B cell (primary cell): ENCODE measurements around the gene SLC26A1. TPM values are rescaled to one million over a fixed set of nuclear protein-coding genes. Genes with fewer than 3 reads are reported as not detected.

ENCODE experiments used
- ATAC-seq: fragments of 200-7000 bp; cut with Tn5 transposase; one replicate; pipeline ENCODE4 v1.10.0; 2021; ENCODE audit warnings: low read depth, mild to moderate bottlenecking, moderate number of reproducible peaks, moderate library complexity
- CTCF ChIA-PET: fragments of 350-600 bp; sonication (Branson Sonifier 250); formaldehyde crosslinking; loops from one replicate; lab custom pipeline; 2021; ENCODE audit warnings: antibody characterized with exemption, inconsistent platforms; lab: Charles Lee
- POLR2A ChIA-PET: fragments of 350-600 bp; sonication (Branson Sonifier 250); formaldehyde crosslinking; loops from one replicate; lab custom pipeline; 2021; ENCODE audit warnings: antibody characterized with exemption; lab: Charles Lee
- DNase-seq: peaks from one replicate; pipeline ENCODE4 v3.0.0; 2013
- H2AFZ ChIP-seq: 2 replicates; pipeline ENCODE4 v1.6.1; 2012; ENCODE audit warnings: mild to moderate bottlenecking, low read depth, low read length; ENCODE audit not compliant: insufficient read depth, poor library complexity, severe bottlenecking
- H3K27ac ChIP-seq, 2 donors: 1 replicate in 1 of 2; 2 replicates in 1 of 2; pipeline ENCODE4 v1.5.1; 2012 to 2013; ENCODE audit warnings: low read length in 2 of 2, mild to moderate bottlenecking in 2 of 2, moderate library complexity in 1 of 2
- H3K27me3 ChIP-seq, 4 experiments: fragments of 200-600 bp in 1 of 4; sonication (generic) in 1 of 4; replicated peaks in 1 of 4; 1 replicate in 2 of 4; 2 replicates in 2 of 4; pipeline versions ENCODE4 v1.6.1 to v1.7.0; 2013 to 2016; ENCODE audit warnings: low read length in 3 of 4, mild to moderate bottlenecking in 2 of 4, mixed read lengths in 1 of 4, moderate library complexity in 1 of 4; ENCODE audit not compliant: insufficient read depth in 4 of 4, control insufficient read depth in 3 of 4; ENCODE audit errors: control extremely low read depth in 1 of 4
- H3K36me3 ChIP-seq, 2 experiments: replicated peaks in 1 of 2; 1 replicate in 1 of 2; 2 replicates in 1 of 2; pipeline versions ENCODE4 v1.6.1 to v1.7.1; 2013; ENCODE audit warnings: low read length in 1 of 2; ENCODE audit not compliant: insufficient read depth in 2 of 2, control insufficient read depth in 1 of 2; ENCODE audit errors: control extremely low read depth in 1 of 2, extremely low read depth in 1 of 2
- H3K4me1 ChIP-seq, 2 donors: fragments of 200-600 bp in 1 of 2; sonication (generic) in 1 of 2; 1 replicate in 1 of 2; 2 replicates in 1 of 2; pipeline versions ENCODE4 v1.5.1 to v1.6.1; 2013 to 2017; ENCODE audit warnings: low read length in 2 of 2; ENCODE audit not compliant: control insufficient read depth in 2 of 2, insufficient read depth in 2 of 2
- H3K4me2 ChIP-seq: replicated peaks from 2 replicates; pipeline ENCODE3; 2012; ENCODE audit warnings: mild to moderate bottlenecking, low read depth, low read length; ENCODE audit not compliant: poor library complexity, severe bottlenecking
- H3K4me3 ChIP-seq, 5 experiments: fragments of 200-600 bp in 1 of 5; sonication (generic) in 1 of 5; 1 replicate in 3 of 5; 2 replicates in 2 of 5; pipeline versions ENCODE4 v1.5.1 to v1.7.0; 2011 to 2016; ENCODE audit warnings: low read length in 4 of 5, mild to moderate bottlenecking in 4 of 5, low read depth in 2 of 5, control low read depth in 1 of 5, moderate library complexity in 1 of 5; ENCODE audit not compliant: insufficient read depth in 1 of 5; ENCODE audit errors: control extremely low read depth in 1 of 5, extremely low read depth in 1 of 5
- H3K79me2 ChIP-seq: fragments of 200-600 bp; sonication (generic); one replicate; pipeline ENCODE4 v1.6.0; 2016; ENCODE audit warnings: low read length; ENCODE audit not compliant: control insufficient read depth, insufficient read depth
- H3K9ac ChIP-seq: fragments of 200-600 bp; sonication (generic); 2 replicates; pipeline ENCODE4 v1.6.1; 2017; ENCODE audit warnings: mild to moderate bottlenecking, low read length, moderate library complexity
- H3K9me3 ChIP-seq, 3 donors: one replicate each; pipeline versions ENCODE4 v1.6.1 to v1.7.1; 2013; ENCODE audit warnings: low read length in 2 of 3; ENCODE audit not compliant: control insufficient read depth in 2 of 3, insufficient read depth in 1 of 3; ENCODE audit errors: control extremely low read depth in 1 of 3
- H4K20me1 ChIP-seq: 2 replicates; pipeline ENCODE4 v1.6.0; 2012; ENCODE audit warnings: mild to moderate bottlenecking, low read length; ENCODE audit not compliant: insufficient read depth, control insufficient read depth, poor library complexity, severe bottlenecking
- H3K27ac Mint-ChIP-seq: one replicate; pipeline ENCODE4 v1.8.0; 2021; ENCODE audit warnings: mixed read lengths
- H3K27me3 Mint-ChIP-seq: one replicate; pipeline ENCODE4 v1.8.0; 2021; ENCODE audit warnings: mixed read lengths
- H3K4me1 Mint-ChIP-seq: one replicate; pipeline ENCODE4 v1.8.0; 2021; ENCODE audit warnings: mixed read lengths
- H3K4me3 Mint-ChIP-seq: one replicate; pipeline ENCODE4 v1.8.0; 2021; ENCODE audit warnings: mixed read lengths
- H3K9me3 Mint-ChIP-seq: one replicate; pipeline ENCODE4 v1.8.0; 2022; ENCODE audit warnings: mixed read lengths; ENCODE audit not compliant: insufficient read depth
- EZH2 ChIP-seq: IDR thresholded peaks from 2 replicates; pipeline ENCODE4 v1.6.1; 2012; ENCODE audit warnings: borderline replicate concordance, low read depth, mild to moderate bottlenecking, moderate library complexity, low read length; ENCODE audit not compliant: insufficient read depth, poor library complexity, severe bottlenecking
- WGBS: methylation state at CpG from one replicate; pipeline ENCODE4 v1.1.5; 2013; ENCODE audit warnings: missing lambda C conversion rate; ENCODE audit not compliant: insufficient coverage; 5-methylcytosine and 5-hydroxymethylcytosine counted together
- intact Hi-C: fragments of 100-400 bp; cut with micrococcal nuclease; formaldehyde crosslinking; loops from one replicate; pipeline ENCODE4 v1.10.0; 2022
- polyA plus RNA-seq: library from polyadenylated mRNA; depleted of rRNA; stranded (reverse); fragments of >200 nt; gene quantifications from 2 replicates; pipeline ENCODE4 v1.2.3, GENCODE V29; 2012
- total RNA-seq, 2 donors: library from RNA; stranded (reverse); fragments of 120-200 nt in 1 of 2; gene quantifications; 1 replicate in 1 of 2; 2 replicates in 1 of 2; pipeline versions ENCODE4 v1.2.3 to v1.2.4, GENCODE V29; 2013 to 2022
- TF ChIP-seq, protein P1 (sequence below): fragments of 200-600 bp; IDR thresholded peaks from one replicate; pipeline ENCODE4 v1.8.0; 2022; ENCODE audit warnings: antibody characterized with exemption, mild to moderate bottlenecking

The SLC26A1 gene
- total and polyA plus RNA-seq, 2 donors (not counting 1 experiment from before 2014, with no cell fraction given): 0.03 to 1.1 TPM

DNA sequence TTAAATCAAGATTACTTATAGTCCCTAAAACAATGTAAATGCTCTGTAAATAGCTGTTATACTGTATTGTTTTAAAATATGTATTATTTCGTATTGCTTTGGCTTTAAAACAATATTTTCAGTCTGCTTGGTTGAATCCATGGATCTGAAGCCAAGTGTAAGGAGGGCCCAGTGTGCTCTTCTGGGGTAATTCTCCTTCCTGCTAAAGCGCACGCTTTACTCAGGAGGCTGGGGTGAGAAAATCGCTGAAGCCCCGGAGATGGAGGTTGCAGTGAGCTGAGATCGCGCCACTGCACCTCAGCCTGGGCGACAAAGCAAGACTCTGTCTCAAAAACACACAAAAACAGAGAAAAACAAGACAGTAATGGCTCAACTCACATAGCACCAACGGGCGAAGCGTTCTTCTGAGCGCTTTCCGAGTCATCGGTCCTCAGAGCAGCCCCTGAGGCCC lies 6.8 kb downstream of the SLC26A1 start:
- H3K9me3 ChIP-seq: no peaks in the 10 kb centered on the region
- peak overlapping the region; percentile 52 to 83 (median 68) for H3K4me3 ChIP-seq
- POLR2A ChIA-PET: interaction anchor here (1.0 to 1.7 kb wide), 5 partner anchors 24 to 244 kb away, joined by 3 to 8 read pairs (median 4); partner anchors contain the start of genes GAK and TMEM175
- H3K79me2 ChIP-seq: peaks cover 15% of the 10 kb centered on the region
- peak overlapping the region; percentile 86 for H3K4me2 ChIP-seq
- Mint-ChIP-seq H3K4me3 (peak overlapping the region; percentile 91), H3K27ac (peak overlapping the region; percentile 88), H3K27me3 (no peaks in the 10 kb centered on the region), H3K9me3 (no peaks in the 10 kb centered on the region), H3K4me1 (peaks cover 23% of the 10 kb centered on the region)
- no peak for DNase-seq
- H3K9ac ChIP-seq: peak overlapping the region; percentile 71
- H2AFZ ChIP-seq: peak overlapping the region; percentile 92
- no peaks in the 10 kb centered on the region for H3K36me3 ChIP-seq
- CTCF ChIA-PET: interaction anchor here (0.8 to 6.7 kb wide), 27 partner anchors 12 to 744 kb away, joined by 3 to 90 read pairs (median 4); partner anchors contain the start of genes ATP5ME, DGKQ, GAK and MYL5
- H4K20me1 ChIP-seq: peaks cover 14% of the 10 kb centered on the region
- intact Hi-C loops: loop anchor here (2.0 to 10.0 kb wide), 5 partner anchors 24 to 742 kb away; partner anchors contain the start of gene FGFRL1
- H3K27me3 ChIP-seq: no peaks in the 10 kb centered on the region
- H3K4me1 ChIP-seq: peaks cover 25 to 26% of the 10 kb centered on the region in 2 donors
- under 1% methylated on average over 13 of the region's 14 CpGs for WGBS
- peak; percentile 3 for ATAC-seq
- peak overlapping the region; percentile 19 to 76 for H3K27ac ChIP-seq
- TF ChIP-seq, protein P1, sequence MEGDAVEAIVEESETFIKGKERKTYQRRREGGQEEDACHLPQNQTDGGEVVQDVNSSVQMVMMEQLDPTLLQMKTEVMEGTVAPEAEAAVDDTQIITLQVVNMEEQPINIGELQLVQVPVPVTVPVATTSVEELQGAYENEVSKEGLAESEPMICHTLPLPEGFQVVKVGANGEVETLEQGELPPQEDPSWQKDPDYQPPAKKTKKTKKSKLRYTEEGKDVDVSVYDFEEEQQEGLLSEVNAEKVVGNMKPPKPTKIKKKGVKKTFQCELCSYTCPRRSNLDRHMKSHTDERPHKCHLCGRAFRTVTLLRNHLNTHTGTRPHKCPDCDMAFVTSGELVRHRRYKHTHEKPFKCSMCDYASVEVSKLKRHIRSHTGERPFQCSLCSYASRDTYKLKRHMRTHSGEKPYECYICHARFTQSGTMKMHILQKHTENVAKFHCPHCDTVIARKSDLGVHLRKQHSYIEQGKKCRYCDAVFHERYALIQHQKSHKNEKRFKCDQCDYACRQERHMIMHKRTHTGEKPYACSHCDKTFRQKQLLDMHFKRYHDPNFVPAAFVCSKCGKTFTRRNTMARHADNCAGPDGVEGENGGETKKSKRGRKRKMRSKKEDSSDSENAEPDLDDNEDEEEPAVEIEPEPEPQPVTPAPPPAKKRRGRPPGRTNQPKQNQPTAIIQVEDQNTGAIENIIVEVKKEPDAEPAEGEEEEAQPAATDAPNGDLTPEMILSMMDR: no peak
- TF ChIP-seq EZH2: no peak
